ENCODE results near the gene CALML5. TPM values are rescaled to one million over a fixed set of nuclear protein-coding genes. Genes with fewer than 3 reads are reported as not detected.

Gene CALML5
- total RNA-seq, 4 donors from 2014 or later: not detected

- Histone ChIP-seq H3K27ac (peak overlapping the region in 1 of 4 donors; percentile 23), H3K9me3 (no peaks in the 10 kb centered on the region), H3K4me3 (no peak overlapping the region), H3K36me3 (no peaks in the 10 kb centered on the region), H3K4me1 (peaks cover 0 to 7% (median 2%) of the 10 kb centered on the region in 4 donors), H3K27me3 (no peaks in the 10 kb centered on the region)
- no peak for DNase-seq
- TF ChIP-seq, protein P1, sequence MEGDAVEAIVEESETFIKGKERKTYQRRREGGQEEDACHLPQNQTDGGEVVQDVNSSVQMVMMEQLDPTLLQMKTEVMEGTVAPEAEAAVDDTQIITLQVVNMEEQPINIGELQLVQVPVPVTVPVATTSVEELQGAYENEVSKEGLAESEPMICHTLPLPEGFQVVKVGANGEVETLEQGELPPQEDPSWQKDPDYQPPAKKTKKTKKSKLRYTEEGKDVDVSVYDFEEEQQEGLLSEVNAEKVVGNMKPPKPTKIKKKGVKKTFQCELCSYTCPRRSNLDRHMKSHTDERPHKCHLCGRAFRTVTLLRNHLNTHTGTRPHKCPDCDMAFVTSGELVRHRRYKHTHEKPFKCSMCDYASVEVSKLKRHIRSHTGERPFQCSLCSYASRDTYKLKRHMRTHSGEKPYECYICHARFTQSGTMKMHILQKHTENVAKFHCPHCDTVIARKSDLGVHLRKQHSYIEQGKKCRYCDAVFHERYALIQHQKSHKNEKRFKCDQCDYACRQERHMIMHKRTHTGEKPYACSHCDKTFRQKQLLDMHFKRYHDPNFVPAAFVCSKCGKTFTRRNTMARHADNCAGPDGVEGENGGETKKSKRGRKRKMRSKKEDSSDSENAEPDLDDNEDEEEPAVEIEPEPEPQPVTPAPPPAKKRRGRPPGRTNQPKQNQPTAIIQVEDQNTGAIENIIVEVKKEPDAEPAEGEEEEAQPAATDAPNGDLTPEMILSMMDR (IDR thresholded peaks at IDR 0.05): no peak
- no peak for TF ChIP-seq POLR2A (IDR thresholded peaks at IDR 0.05)
Observed at GRCh38 chr10:5519054-5519453, 19.7 kb upstream of the CALML5 start.

DNA sequence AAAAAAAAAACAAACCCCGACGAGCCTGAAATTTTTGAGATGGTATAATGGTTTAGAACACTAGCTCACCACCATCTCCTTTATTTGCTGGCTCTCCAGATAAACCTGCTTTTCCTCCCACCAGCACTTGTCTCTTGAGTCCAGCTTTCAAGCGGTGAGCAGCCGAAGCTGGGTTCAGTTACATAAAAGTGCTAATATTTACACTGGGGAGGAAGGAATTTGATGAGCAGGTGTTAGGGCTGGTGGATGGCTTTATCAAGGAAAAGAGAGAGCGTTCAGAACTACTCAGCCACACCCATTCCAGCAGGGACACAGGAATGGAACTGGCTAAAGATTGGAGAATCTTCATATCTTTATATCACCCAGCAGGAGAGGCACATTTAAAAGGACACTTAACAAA lies 18.8 kb upstream of the CALML5 start:
- H3K27ac ChIP-seq: peak overlapping the region in 2 of 4 donors; percentile 23 to 64

DNA sequence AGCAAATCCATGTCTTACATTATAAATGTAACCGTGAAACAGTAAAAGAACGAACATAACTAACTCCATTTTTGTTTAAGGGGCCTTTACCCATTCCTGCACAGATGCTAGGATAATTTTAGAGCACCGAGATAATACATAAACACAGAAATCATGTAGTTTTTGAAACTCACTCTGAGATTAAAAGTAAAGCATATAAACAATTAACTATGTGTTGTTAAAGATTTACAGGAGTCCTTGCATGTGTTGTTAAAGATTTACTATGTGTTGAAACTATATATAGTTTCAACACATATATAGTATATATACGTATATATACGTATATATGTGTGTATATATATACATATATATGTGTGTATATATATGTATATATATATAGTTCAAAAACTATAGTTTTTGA lies 18.2 kb upstream of the CALML5 start:
- no peaks in the 10 kb centered on the region for H3K27me3 ChIP-seq
- H3K4me3 ChIP-seq: no peak overlapping the region
- peak overlapping the region in 2 of 4 donors; percentile 23 to 59 for H3K27ac ChIP-seq
- peaks cover 0 to 7% (median 2%) of the 10 kb centered on the region in 4 donors for H3K4me1 ChIP-seq
- no peaks in the 10 kb centered on the region for H3K9me3 ChIP-seq
- no peak for DNase-seq
- no peaks in the 10 kb centered on the region for H3K36me3 ChIP-seq
- TF ChIP-seq POLR2A (IDR thresholded peaks at IDR 0.05): no peak

More for the DNA sequence above, 18.8 kb upstream of the CALML5 start:
- H3K4me3 ChIP-seq: no peak overlapping the region
- peaks cover 0 to 7% (median 2%) of the 10 kb centered on the region in 4 donors for H3K4me1 ChIP-seq
- H3K36me3 ChIP-seq: no peaks in the 10 kb centered on the region
- no peaks in the 10 kb centered on the region for H3K9me3 ChIP-seq
- TF ChIP-seq POLR2A (IDR thresholded peaks at IDR 0.05): no peak
- TF ChIP-seq, protein P1 (IDR thresholded peaks at IDR 0.05): no peak
- H3K27me3 ChIP-seq: no peaks in the 10 kb centered on the region
- DNase-seq: peak in 2 of 3 donors; percentile 30 to 58

GRCh38 chr10:5515948-5516761 lies 16.8 kb upstream of the CALML5 start:
- DNase-seq: peak in 1 of 3 donors; percentile 28
- H3K27ac ChIP-seq: no peak overlapping the region
- no peaks in the 10 kb centered on the region for H3K36me3 ChIP-seq
- peaks cover 0 to 7% (median 2%) of the 10 kb centered on the region in 4 donors for H3K4me1 ChIP-seq
- no peaks in the 10 kb centered on the region for H3K9me3 ChIP-seq
- TF ChIP-seq, protein P1 (IDR thresholded peaks at IDR 0.05): no peak
- no peak for TF ChIP-seq POLR2A (IDR thresholded peaks at IDR 0.05)
- H3K4me3 ChIP-seq: no peak overlapping the region
- no peaks in the 10 kb centered on the region for H3K27me3 ChIP-seq

DNA sequence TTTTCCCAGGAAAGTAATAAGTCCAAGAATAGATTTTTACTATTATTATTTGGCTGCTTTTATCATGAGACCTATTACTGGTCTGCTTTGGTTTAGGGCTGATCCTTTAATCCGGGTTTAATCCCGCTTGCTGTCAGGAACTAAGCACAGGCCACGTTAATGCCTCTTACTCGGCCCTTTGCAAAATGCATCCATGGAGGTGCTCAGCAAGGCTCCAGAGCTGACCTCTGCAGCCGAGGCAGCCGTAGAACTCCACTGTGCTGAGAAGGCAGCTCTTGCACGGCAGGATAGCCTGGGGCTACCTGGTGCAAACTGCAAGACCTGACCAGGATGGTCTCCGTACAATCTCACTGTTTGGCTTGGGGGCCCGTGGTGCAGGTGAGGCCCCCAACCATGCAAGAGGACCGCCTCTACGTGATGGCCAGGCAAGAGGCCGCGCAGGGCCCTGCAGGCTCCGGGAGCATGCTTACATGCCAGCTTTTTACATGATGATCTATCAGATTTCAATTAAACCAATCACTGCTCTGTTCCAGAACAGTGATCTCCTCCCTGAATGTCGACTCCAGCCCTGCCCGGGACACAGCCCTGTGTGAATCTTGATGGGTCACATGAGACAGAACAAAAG lies 15.0 kb upstream of the CALML5 start:
- Histone ChIP-seq H3K4me3 (no peak overlapping the region), H3K27me3 (no peaks in the 10 kb centered on the region), H3K4me1 (peaks cover 0 to 7% (median 2%) of the 10 kb centered on the region in 4 donors), H3K9me3 (no peaks in the 10 kb centered on the region), H3K27ac (no peak overlapping the region), H3K36me3 (no peaks in the 10 kb centered on the region)
- peak in 1 of 3 donors; percentile 18 for DNase-seq
- no peak for TF ChIP-seq POLR2A (IDR thresholded peaks at IDR 0.05)
- TF ChIP-seq, protein P1 (IDR thresholded peaks at IDR 0.05): no peak

All from Peyer's patch (tissue), 4 donors.